Stimulated activated CD4-positive, alpha-beta T cell treated with anti-CD3 and anti-CD28 coated beads, Interleukin-4, amount 100 ng/mL, for 24 hours (primary cell): Measurements from ENCODE around the gene HIP1R.
"Not testable (repeated sequence)": the region's sequence is repeated elsewhere in the genome, so short reads cannot be mapped to it uniquely, and the experiment has no call there.

ENCODE experiments used
- DNase-seq: peaks from one replicate; pipeline ENCODE4 v3.0.0-alpha.2; 2020

The HIP1R gene

DNA sequence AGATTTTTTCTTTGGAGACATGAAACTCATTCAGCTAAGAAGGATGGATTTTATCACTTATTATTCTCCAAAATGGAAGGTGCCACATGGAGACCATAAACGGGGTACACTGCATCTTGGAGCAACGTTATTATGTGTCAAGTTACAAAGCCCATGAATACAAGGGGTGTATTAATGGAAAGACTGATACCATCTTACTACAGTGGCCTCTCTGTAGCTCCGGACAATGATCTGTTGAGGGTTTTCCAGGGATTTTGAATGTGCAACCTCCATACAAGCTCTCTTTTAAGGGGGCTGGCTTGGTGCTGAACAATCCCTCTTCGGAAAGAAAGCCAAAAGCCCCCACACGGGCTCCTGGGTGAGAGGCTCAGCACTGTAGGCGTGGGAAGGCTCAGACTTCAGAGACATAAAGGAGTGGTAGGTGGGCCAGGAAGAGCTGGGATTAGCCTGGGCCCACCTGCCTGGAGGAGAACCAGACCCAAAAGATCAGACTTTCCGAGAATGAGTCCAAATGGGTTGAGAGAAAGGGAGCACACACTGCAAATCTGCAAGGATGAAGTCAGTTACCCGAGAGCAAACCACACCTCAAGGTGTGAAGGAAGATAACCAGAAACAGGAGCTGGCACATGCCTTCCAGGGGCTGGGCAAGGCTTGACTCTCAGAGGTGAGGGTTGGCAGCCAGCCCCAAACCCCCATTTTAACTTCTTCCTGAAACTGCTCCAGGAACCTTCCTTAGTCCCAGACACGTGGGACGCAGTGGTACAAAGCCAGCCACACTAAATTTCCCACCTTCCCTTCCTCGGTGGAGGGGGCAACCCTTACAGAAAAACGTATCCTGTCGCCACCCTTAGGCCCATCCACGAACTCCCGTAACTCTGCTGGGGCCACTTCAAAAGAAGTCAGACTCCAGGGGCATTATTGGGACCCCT, 59.2 kb downstream of the HIP1R start:
- DNase-seq, result no peak

DNA sequence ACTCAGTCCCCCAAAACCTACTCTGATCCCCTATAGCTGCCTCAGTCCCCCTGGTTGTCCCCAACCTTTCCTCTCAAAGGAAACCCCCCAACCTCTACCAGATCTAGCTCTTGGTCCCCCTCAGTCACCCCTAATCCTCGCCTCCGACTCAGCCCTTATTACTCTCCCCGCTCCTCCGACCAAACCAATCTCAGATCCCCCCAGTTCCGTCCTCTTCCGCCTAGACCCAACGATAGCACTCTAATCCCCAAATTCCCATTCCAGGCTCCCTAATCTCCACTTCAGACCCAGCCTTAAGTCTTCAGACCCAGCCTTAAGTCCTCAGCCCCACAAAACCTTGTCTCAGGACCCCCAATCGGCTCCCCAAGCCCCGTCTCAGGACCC, 60.1 kb downstream of the HIP1R start:
- DNase-seq, result no peak

DNA sequence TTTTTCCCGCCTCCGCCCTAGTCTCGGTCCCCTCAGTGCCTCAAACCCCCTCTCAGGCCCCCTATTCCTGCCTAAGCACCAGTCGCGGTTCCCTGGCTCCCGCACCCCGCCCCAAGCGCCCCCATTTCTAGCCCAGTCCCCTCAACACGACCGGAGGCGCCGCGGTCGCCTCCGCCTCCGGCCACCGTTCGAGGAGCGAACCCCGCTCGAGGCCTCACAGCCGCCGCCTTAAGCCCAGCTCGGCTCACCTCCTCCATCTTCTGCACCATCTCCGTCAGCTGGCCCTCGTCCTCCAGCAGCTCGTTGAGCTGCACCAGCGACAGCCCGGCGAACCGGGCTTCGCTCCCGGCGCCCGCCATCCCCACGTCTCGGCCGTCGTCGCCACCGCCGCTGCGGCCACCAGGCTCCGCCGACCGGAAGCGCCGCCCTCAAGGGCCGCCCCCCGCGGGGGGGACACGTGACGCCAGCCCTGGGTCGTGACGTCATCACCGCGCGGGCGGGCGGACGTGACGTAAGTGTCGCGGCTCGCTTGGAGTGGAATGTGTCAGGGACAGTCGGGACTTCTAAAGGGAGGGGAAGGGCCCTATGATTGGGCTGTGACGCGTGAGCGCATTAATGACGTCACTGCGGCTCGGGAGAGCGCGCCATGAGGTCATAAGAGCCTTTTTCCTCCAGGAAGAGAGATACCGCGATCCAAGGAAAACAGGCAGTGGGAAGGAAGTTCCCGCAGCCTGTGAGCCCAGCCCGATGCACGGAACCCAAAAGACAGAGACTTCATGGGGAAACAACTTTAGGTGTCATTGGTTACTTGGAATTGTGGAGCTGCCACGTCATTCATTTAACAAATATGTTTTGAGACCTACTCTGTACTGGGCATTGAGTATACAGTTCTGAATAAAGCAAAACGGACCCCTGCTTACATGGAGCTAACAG, 60.7 kb downstream of the HIP1R start, which contains the start of gene VPS37B:
VPS37B (minus strand) TSS at position 421 of the 933 bp plus-strand sequence; CDS start at position 359, 62 bp downstream.
- DNase-seq, result peak; percentile 86

DNA sequence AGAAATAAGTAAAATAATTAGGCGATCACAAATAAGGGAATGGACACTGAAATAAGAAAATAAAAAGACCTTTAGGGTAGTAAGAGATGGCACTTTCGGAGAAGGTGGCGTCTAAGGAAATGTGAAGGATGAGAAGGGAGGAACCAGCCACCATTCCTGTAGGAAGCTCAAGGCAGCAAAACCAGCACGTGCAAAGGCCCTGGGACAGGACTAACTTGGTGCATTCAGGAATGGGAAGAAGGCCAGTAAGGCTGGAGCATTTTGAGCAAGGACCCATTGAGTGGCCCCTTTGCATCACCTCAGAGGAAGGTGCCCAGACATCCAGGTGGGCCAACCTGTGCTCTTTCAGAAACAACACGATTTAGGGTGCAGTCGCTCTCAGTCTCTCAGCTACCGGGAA, 61.4 kb downstream of the HIP1R start:
- no peak for DNase-seq

DNA sequence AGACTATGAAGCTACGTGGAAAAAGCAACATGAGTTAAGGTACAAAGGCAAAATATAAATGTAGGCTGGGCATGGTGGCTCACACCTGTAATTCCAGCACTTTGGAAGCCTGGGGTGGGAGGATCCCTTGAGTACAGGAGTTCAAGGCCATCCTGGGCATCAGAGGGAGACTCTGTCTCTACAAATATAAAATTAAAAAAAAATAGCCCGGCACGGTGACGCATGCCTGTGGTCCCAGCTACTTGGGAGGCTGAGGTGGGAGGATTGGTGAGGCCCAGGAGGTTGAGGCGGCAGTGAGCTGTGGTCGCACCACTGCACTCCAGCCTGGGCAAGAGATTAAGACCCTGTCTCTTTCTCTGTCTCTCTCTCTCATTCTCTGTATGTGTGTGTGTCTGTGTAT, 64.6 kb downstream of the HIP1R start:
- no peak for DNase-seq

DNA sequence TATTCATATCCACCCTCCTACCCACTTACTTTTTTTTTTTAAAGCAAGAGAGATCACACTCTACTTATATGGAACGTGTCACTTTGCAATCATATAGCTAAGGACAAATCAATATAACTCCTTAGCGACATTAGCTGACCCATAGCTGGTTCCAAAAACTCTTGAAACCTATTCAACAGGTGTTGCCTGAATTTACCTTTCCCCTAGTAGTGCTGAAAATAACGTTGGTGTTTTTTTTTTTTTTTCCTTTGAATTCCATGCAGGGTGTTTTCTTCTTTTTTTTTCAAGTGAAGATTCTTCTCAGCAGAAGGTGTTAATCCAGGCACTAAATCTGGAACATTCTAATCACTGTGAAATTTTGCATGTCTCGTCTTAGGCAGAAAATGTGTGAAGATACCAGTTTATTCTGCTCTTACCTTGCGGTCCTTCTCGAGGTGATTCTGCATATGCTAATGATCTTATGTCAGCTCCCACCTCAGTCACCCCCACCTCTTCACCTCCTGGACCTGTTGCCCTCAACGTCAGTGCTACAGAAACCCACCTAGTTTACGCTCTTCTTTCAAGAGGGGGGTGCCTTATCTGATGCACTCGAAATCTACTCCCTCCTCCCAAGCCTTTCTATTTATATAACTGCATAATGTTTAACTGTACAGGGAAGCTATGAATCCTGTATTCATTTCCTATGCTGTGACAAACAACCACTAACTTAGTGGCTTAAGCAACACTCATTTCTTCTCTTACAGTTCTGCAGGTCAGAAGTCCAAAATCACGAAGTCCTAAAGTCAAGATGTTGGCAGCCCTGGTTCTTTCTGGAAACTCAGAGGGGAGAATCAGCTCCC, 67.8 kb downstream of the HIP1R start:
- DNase-seq, result no peak

DNA sequence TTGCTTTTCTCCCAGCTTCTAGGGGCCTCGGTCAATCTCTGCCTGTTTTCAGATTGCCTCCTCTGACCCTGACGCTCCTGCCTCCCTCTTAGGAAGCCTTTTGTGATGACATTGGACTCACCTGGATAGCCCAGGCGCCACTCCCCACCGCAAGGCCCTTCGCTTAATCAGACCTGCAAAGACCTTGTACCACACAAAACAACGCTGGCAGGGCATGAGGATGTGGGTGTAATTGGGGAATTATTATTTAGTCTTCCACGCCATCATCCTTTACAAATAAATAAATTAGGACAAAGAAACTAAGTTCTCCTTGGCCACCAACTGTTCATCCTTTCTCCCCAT, 68.4 kb downstream of the HIP1R start:
- DNase-seq, result no peak

DNA sequence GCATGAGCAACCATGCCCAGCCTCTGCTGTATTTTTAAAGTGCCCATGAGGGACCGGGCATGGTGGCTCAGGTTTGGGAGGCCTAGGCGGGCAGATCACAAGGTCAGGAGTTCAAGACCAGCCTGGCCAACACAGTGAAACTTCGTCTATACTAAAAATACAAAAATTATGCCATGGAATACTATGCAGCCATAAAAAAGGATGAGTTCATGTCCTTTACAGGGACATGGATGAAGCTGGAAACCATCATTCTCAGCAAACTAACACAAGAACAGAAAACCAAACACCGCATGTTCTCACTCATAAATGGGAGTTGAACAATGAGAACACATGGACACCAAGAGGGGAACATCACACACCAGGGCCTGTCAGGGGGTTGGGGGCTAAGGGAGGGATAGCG, 70.0 kb downstream of the HIP1R start:
- not testable (repeated sequence) for DNase-seq

DNA sequence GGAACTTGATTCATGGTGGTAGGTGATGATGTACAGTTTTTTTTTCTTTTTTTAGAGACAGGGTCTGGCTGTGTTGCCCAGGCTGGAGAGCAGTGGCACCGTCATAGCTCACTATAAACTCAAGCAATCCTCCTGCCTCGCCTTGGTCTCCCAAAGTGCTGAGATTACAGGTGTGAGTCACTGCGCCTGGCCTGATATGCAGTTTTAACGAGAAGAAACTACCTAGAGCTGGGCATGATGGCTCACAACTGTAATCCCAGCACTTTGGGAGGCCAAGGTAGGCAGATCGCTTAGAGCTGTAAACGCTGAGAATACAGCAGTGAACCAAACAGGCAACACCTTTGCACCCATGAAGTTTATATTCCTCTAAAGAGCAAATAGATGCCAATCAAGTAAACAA, 73.7 kb downstream of the HIP1R start:
- DNase-seq, result no peak

DNA sequence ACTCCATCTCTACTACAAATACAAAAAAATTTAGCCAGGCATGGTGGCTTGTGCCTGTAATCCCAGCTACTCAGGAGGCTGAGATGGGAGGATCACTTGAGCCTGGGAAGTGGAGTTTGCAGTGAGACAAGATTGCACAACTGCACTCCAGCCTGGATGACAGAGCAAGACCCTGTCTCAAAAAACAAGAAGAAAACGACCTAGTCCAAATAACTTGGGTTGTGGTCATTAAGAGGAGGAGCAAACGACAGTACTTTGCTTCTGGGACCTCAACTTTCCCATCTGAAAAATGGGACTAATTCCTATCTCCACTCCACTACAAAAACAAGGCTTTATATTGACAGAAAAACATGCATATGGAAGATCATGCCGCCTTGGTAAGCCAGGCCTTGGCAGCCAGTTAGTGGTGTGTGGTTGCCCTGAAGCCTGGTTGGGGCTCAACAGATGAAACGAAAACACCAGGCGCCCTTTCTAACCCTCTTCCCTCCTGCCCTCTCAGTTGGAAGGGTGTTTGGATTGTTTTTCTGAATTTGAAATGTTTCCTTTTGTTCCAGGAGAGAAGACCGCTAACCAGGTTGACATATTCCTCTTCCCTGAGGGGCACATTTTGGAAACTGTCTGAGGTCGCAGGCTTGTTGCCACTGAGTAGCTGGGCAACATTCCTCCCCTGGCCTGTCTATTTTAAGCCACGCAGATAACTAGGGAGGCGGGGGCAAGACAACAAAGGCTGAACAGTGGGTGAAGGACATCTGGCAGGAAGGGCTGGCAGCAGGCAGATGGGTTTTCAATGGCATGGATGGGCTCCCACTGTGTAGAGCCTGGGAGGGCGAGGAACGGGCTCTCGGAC, 74.4 kb downstream of the HIP1R start:
- DNase-seq, result no peak
